GM23248 (cell line): Measurements from ENCODE around the gene TAPBP.

Experiments
- EZH2 ChIP-seq: fragments of 200-600 bp; sonication (generic); IDR thresholded peaks from 2 replicates; pipeline ENCODE4 v1.6.1; 2018; ENCODE audit warnings: antibody characterized with exemption, mild to moderate bottlenecking; ENCODE audit not compliant: insufficient read depth, poor library complexity, severe bottlenecking
- EZH2phosphoT487 ChIP-seq: fragments of 200-600 bp; sonication (generic); IDR thresholded peaks from 2 replicates; pipeline ENCODE4 v1.6.1; 2018; ENCODE audit warnings: antibody characterized with exemption, moderate library complexity, mild to moderate bottlenecking, low read depth; ENCODE audit not compliant: insufficient read depth

GRCh38 chr6:33329058-33329457, 15.2 kb upstream of the TAPBP start:
- TF ChIP-seq EZH2 (no peak), EZH2phosphoT487 (no peak)
